Neural progenitor cell (in vitro differentiated cells): ENCODE measurements around the gene CRHR1.

Experiments
- EZH2 ChIP-seq: fragments of 200-600 bp; sonication (generic); IDR thresholded peaks from 2 replicates; pipeline ENCODE4 v1.6.1; 2017; ENCODE audit warnings: antibody characterized with exemption, mild to moderate bottlenecking, moderate library complexity
- EZH2phosphoT487 ChIP-seq: fragments of 200-600 bp; sonication (generic); IDR thresholded peaks from 2 replicates; pipeline ENCODE4 v1.6.1; 2017; ENCODE audit warnings: antibody characterized with exemption
- TF ChIP-seq, protein P1 (sequence below): fragments of 200-600 bp; sonication (generic); IDR thresholded peaks from 2 replicates; pipeline ENCODE4 v1.5.1; 2017; ENCODE audit warnings: antibody characterized with exemption, mild to moderate bottlenecking

DNA sequence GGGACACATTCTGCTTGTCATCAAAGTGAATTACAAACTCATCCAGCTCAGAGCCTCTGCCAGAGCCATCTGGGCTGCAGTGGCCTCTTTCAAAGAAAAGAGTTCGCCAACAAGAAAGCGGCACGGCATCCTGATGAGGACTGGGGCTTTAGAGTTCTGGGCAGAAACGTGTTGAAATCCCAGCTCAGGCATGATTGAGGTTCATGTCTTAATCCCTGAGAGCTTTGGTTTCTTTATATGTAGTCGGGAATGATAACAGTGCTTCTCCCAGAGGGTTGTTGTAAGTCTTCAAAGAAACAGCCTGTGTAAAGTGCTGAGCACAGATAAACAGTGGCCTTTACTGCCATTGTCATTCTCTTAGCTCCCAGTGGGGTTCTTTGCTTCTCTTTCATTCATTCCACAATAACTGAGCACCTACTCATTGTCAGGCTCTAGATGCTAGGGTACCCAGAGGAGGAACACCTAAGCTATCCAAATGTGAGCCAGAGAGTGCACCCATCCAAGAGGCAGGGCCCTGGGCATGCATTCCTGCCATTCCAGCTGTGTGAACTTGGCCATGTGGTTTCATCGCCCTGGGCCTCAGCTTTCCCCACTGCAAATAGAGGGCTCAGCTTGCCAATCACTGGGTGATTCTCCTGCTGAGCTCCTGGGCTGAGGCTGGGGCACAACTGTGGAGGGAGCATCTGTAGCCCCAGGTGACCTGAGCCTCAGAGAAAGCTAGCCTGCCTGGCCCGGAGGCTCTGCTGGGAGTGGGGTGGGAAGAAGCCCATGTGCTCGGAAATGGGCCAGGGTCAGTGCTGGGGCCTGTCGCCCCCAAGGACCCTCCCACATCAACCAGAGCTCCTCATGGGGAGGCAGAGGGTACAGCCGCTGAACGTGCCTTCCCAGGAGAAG, 38.3 kb upstream of the CRHR1 start:
- TF ChIP-seq, protein P1, sequence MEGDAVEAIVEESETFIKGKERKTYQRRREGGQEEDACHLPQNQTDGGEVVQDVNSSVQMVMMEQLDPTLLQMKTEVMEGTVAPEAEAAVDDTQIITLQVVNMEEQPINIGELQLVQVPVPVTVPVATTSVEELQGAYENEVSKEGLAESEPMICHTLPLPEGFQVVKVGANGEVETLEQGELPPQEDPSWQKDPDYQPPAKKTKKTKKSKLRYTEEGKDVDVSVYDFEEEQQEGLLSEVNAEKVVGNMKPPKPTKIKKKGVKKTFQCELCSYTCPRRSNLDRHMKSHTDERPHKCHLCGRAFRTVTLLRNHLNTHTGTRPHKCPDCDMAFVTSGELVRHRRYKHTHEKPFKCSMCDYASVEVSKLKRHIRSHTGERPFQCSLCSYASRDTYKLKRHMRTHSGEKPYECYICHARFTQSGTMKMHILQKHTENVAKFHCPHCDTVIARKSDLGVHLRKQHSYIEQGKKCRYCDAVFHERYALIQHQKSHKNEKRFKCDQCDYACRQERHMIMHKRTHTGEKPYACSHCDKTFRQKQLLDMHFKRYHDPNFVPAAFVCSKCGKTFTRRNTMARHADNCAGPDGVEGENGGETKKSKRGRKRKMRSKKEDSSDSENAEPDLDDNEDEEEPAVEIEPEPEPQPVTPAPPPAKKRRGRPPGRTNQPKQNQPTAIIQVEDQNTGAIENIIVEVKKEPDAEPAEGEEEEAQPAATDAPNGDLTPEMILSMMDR: no peak
- TF ChIP-seq EZH2: no peak
- no peak for TF ChIP-seq EZH2phosphoT487
